ENCODE results near the gene CFAP97D2.
A peak's percentile ranks its signal among the peaks of the same experiment; 100 is the strongest.

CFAP97D2 gene

GRCh38 chr13:114200399-114200911, 21.4 kb downstream of the CFAP97D2 start:
- no peak for DNase-seq

GRCh38 chr13:114202581-114202980, 23.5 kb downstream of the CFAP97D2 start:
- DNase-seq: no peak

GRCh38 chr13:114203536-114203935, 24.5 kb downstream of the CFAP97D2 start:
- DNase-seq: no peak

- no peak for DNase-seq
Measured at GRCh38 chr13:114204894-114205293, 25.8 kb downstream of the CFAP97D2 start.

GRCh38 chr13:114208134-114208533, 29.1 kb downstream of the CFAP97D2 start:
- no peak for DNase-seq

- no peak for DNase-seq
Measured at GRCh38 chr13:114211446-114212157, 32.5 kb downstream of the CFAP97D2 start.

- no peak for DNase-seq
Measured at GRCh38 chr13:114212158-114212495, 33.1 kb downstream of the CFAP97D2 start.

- DNase-seq: no peak
Measured at GRCh38 chr13:114213980-114214379, 34.9 kb downstream of the CFAP97D2 start.

- DNase-seq: no peak
Measured at GRCh38 chr13:114219392-114219791, 40.3 kb downstream of the CFAP97D2 start.

- DNase-seq: no peak
Measured at GRCh38 chr13:114222461-114222968, 43.5 kb downstream of the CFAP97D2 start.

- no peak for DNase-seq
Measured at GRCh38 chr13:114224201-114224600, 45.1 kb downstream of the CFAP97D2 start.

- DNase-seq: no peak
Measured at GRCh38 chr13:114225610-114226009, 46.6 kb downstream of the CFAP97D2 start.

- DNase-seq: no peak
Measured at GRCh38 chr13:114226088-114226487, 47.0 kb downstream of the CFAP97D2 start.

GRCh38 chr13:114226699-114227323, 47.8 kb downstream of the CFAP97D2 start:
- peak; percentile 74 for DNase-seq

GRCh38 chr13:114227528-114227927, 48.5 kb downstream of the CFAP97D2 start:
- no peak for DNase-seq

- DNase-seq: no peak
Measured at GRCh38 chr13:114228176-114228575, 49.1 kb downstream of the CFAP97D2 start.

GRCh38 chr13:114229506-114229905, 50.4 kb downstream of the CFAP97D2 start:
- no peak for DNase-seq

- DNase-seq: no peak
Measured at GRCh38 chr13:114230117-114230516, 51.1 kb downstream of the CFAP97D2 start.

GRCh38 chr13:114230575-114230974, 51.5 kb downstream of the CFAP97D2 start:
- no peak for DNase-seq

- no peak for DNase-seq
Measured at GRCh38 chr13:114231886-114232285, 52.8 kb downstream of the CFAP97D2 start.

GRCh38 chr13:114234266-114234644, 55.2 kb downstream of the CFAP97D2 start:
- no peak for DNase-seq

- peak; percentile 86 for DNase-seq
Measured at GRCh38 chr13:114234645-114235421, 55.8 kb downstream of the CFAP97D2 start, which contains the start of gene CDC16. Gene CDC16, plus strand, starts transcription at chr13:114234897. Its CDS starts 188 bp downstream, at chr13:114235085.

- no peak for DNase-seq
Measured at GRCh38 chr13:114235697-114236096, 56.6 kb downstream of the CFAP97D2 start.

All from amniotic stem cell (primary cell).